Measurements from ENCODE around the gene TMEM114.

The TMEM114 gene

GRCh38 chr16:8589900-8590688 is at the start of gene TMEM114:
Gene TMEM114, minus strand, starts transcription at chr16:8590511. Its CDS starts 673 bp downstream, at chr16:8589838.
- no peak within 1 kb of the TSS for H3K4me3 ChIP-seq (ENCODE audit: low read length)
- no peak for TF ChIP-seq ZNF274 (IDR thresholded peaks at IDR 0.05; ENCODE audit: low read depth, low read length)

- no peak overlapping the region for H3K4me3 ChIP-seq (ENCODE audit: low read length)
- TF ChIP-seq ZNF274 (IDR thresholded peaks at IDR 0.05; ENCODE audit: low read depth, low read length): no peak
Observed at GRCh38 chr16:8639694-8640093, 49.4 kb upstream of the TMEM114 start.

DNA sequence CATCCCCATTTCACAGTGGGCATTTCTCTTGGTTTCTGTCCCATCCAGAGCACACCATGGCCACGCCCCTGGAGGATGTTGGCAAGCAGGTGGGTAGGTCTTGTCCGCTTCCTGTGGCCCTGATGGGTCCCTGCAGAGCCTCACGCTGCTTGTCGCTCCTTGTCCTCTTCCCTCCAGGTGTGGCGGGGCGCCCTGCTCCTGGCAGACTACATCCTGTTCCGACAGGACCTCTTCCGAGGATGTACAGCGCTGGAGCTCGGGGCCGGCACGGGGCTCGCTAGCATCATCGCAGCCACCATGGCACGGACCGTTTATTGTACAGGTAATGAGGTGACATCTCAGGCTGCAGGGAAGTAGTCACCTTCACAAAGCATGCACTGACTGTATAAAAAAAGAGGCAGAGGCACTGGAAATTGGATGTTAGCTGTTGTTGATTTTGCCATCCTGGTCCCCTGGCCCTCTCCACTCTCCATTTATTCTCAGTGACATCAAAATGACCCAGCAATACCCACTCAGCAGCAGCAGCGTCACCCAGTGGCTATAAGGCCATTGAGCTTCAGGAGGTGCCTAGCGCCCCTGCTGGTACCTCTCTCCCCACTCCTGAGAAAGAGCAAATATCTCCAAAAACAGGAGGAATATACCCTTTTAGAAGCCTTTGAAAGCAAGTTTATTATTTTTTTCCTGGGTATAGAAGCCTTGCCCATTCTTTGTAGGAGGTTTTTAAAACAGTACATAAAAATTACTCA is 44.9 kb upstream of the TMEM114 start:
- no peak for TF ChIP-seq ZNF274 (IDR thresholded peaks at IDR 0.05; ENCODE audit: low read depth, low read length)
- H3K4me3 ChIP-seq (ENCODE audit: low read length): no peak overlapping the region

DNA sequence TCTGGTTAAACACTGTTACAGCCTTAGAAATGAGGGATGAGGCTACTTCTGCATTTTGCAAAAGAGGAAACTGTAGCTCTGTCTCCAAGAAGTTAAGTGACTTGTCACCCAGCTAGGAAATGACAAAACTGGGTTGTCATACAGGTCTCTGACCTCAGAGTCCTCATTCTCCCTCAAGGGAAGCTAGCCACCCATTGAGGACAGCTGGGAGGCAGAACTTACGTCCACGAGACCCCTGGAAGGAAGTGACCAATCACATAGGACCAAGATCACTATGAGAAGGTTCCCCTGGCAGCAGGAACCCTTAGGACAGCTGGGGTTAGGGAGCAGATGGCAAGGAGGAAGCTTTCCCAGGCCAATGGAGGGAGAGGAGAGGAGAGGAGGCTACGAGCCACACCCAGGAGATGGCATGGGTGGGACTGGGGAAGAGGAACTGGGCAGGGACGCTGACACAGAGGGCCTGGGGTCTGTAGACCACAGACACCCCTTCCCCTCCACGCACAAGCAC is 42.4 kb upstream of the TMEM114 start:
- H3K4me3 ChIP-seq (ENCODE audit: low read length): no peak overlapping the region
- TF ChIP-seq ZNF274 (IDR thresholded peaks at IDR 0.05; ENCODE audit: low read depth, low read length): no peak

GRCh38 chr16:8631818-8632465 is 41.6 kb upstream of the TMEM114 start:
- H3K4me3 ChIP-seq (ENCODE audit: low read length): no peak overlapping the region
- TF ChIP-seq ZNF274 (IDR thresholded peaks at IDR 0.05; ENCODE audit: low read depth, low read length): no peak

DNA sequence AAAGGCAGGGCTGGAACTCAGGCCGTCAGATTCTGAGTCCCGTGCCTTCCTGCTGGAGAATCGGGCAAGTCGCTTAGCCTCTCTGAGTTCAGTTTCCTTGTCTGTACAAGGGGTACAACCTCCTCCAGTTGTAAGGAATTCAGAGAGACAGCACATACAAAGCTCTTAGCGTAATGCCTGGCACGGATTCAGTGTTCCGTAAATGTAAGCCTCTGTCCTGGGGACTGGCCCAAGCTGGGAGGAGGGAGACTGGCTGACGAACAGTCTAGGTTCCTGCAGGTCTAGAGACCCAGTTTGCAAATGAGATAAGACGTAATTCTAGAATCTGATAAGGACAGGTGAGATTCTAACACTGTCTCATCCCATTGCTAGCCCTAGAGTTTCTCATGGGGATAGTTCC is 41.1 kb upstream of the TMEM114 start:
- no peak overlapping the region for H3K4me3 ChIP-seq (ENCODE audit: low read length)
- TF ChIP-seq ZNF274 (IDR thresholded peaks at IDR 0.05; ENCODE audit: low read depth, low read length): no peak

DNA sequence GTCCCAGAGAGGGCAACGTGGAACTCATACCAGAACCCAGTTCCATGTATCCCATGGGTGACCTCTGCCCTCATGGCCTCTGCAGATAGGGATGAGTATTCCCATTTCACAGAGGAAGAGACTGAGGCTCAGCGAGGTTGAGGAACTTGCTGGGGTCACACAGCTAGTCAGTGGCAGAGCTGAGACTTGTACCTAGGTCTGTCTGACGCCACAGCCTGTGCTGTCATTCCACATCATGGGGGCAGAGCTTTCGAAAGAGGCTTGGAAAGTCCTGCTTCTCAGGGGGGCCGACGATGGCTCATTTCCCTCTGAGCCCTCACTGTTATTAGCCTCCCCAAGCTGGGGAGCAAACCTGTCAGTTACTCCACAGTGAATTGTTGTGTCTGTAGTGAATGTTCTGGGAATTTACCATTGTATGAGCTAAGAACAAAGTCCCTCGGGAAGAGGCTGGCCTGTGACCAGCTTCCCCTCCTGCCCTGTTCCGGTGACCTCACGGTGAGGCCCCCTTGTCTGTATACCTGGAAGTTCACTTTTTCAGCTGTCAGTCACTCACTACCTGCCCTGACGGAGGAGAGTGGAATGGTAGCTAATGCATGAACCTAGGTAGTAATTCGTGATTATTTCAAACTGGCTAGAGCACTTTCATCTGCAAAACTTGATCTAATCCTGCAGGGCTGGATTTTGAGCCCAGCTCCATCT is 40.1 kb upstream of the TMEM114 start:
- no peak overlapping the region for H3K4me3 ChIP-seq (ENCODE audit: low read length)
- TF ChIP-seq ZNF274 (IDR thresholded peaks at IDR 0.05; ENCODE audit: low read depth, low read length): no peak

GRCh38 chr16:8628981-8629725 is 38.8 kb upstream of the TMEM114 start:
- no peak overlapping the region for H3K4me3 ChIP-seq (ENCODE audit: low read length)
- TF ChIP-seq ZNF274 (IDR thresholded peaks at IDR 0.05; ENCODE audit: low read depth, low read length): no peak

DNA sequence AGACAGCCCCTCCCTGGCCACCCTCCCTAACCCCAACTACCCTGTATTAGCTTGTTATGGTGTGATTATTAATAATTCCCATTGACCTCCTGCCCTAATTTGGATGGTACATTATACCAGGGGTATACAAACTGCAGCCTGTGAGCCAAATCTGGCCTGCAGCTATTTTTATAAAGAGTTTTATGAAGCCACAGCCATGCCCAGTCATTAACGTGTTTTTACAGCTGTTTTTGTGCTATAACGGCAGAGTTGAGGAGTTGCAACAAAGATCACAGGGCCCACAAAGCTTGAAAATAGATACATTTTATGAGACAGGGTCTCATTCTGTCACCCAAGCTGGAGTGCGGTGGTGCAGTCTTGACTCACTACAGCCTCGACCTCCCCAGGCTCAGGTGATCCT is 37.1 kb upstream of the TMEM114 start:
- TF ChIP-seq ZNF274 (IDR thresholded peaks at IDR 0.05; ENCODE audit: low read depth, low read length): no peak

DNA sequence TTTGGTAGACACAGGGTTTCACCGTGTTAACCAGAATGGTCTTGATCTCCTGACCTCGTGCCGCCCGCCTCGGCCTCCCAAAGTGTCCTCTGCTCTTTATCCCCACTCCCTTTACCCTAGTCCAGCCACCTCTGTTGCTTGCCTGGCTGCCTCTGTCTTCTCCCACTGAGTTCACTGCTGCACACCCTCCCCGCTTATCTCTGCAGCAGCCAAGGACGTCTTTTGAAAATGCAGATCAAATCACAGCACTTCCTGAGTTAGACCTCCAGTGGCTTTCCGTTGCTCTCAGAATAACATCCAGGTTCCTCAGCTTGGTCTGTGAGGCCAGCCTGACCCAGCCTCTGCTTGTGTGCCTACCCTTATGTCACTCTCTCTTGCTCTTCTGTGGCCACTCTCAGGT is 36.6 kb upstream of the TMEM114 start:
- no peak for TF ChIP-seq ZNF274 (IDR thresholded peaks at IDR 0.05; ENCODE audit: low read depth, low read length)
- H3K4me3 ChIP-seq (ENCODE audit: low read length): no peak overlapping the region

More for the DNA sequence above, 37.1 kb upstream of the TMEM114 start:
- no peak overlapping the region for H3K4me3 ChIP-seq (ENCODE audit: low read length)

DNA sequence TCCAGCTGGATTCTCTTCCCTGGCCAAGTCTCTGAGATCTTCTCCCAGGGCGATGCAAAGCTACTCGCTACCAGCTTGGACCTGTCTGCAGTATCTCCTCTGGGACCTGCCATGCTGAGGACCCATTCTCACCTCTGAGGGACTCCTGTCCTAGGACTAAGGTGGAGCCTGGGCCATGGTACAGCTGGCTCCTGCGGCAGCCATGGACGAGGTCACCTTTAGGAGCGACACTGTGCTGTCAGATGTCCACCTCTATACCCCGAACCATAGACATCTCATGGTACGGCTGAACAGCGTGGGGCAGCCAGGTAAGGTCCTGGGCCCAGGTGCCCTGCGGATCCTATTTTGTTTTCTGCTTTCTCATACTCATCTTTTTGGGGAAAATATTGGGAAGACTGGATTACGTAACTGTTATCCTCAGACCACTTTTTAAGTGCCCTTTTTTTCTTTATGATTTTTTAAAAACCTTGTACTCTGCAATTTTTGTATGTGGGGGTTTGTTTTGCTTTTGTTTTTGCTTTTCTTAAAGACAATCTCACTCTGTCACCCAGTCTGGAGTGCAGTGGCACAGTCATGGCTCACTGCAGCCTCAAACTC is 35.3 kb upstream of the TMEM114 start:
- TF ChIP-seq ZNF274 (IDR thresholded peaks at IDR 0.05; ENCODE audit: low read depth, low read length): no peak
- H3K4me3 ChIP-seq (ENCODE audit: low read length): no peak overlapping the region

GRCh38 chr16:8623634-8624033 is 33.3 kb upstream of the TMEM114 start:
- no peak for TF ChIP-seq ZNF274 (IDR thresholded peaks at IDR 0.05; ENCODE audit: low read depth, low read length)
- H3K4me3 ChIP-seq (ENCODE audit: low read length): no peak overlapping the region

- H3K4me3 ChIP-seq (ENCODE audit: low read length): peak overlapping the region; percentile 89
- TF ChIP-seq ZNF274 (IDR thresholded peaks at IDR 0.05; ENCODE audit: low read depth, low read length): no peak
Observed at GRCh38 chr16:8622315-8622656, 32.0 kb upstream of the TMEM114 start.
